HCT116 (cell line): ENCODE measurements around the gene ELOVL4. TPM values are rescaled to one million over a fixed set of nuclear protein-coding genes. Genes with fewer than 3 reads are reported as not detected.

ENCODE experiments used
- ATAC-seq: fragments of 200-7000 bp; cut with Tn5 transposase; 2 replicates; pipeline ENCODE4 v1.9.1; 2020; ENCODE audit warnings: mild to moderate bottlenecking, moderate library complexity
- BruUV-seq: library from RNA; stranded (reverse); fragments of 400-500 nt; replicated peaks from 2 replicates; lab custom pipeline; 2021; lab: Mats Ljungman, UMichigan
- CTCF ChIA-PET: fragments of 300-600 bp; sonication (Branson Sonifier 250); formaldehyde crosslinking; loops from one replicate; lab custom pipeline; 2021; ENCODE audit warnings: antibody characterized with exemption; lab: Charles Lee
- POLR2A ChIA-PET: fragments of 300-600, 350-600 bp; sonication (Branson Sonifier 250); formaldehyde crosslinking; loops from one replicate; lab custom pipeline; 2021; ENCODE audit warnings: antibody characterized with exemption; lab: Charles Lee
- RAD21 ChIA-PET, 2 experiments: fragments of 300-600 bp; sonication (Branson Sonifier 250); formaldehyde crosslinking; loops; one replicate each; lab custom pipeline; 2023; ENCODE audit warnings: low total read pairs in 2 of 2; ENCODE audit not compliant: uncharacterized antibody in 2 of 2, unreplicated experiment in 2 of 2, low non-redundant PET in 1 of 2; lab: Charles Lee
- DNase-seq: peaks from one replicate; pipeline ENCODE4 v3.0.0-alpha.2; 2010; ENCODE audit warnings: low read depth, low spot score
- H2AFZ ChIP-seq: fragments of 200-600 bp; shearing (Covaris generic), sonication (generic); 2 replicates; pipeline ENCODE4 v1.6.1; 2017; ENCODE audit warnings: low read depth, mixed run types, mixed read lengths, antibody characterized with exemption, low read length; ENCODE audit not compliant: poor library complexity, severe bottlenecking
- H3K27ac ChIP-seq: 2 replicates; pipeline ENCODE4 v1.5.1; 2012; ENCODE audit warnings: low read depth, low read length
- H3K27me3 ChIP-seq: fragments of 200-600 bp; sonication (generic); 2 replicates; pipeline ENCODE4 v1.6.1; 2016; ENCODE audit warnings: mixed run types, low read length, mixed read lengths; ENCODE audit not compliant: insufficient read depth
- H3K36me3 ChIP-seq, 2 experiments: fragments of 200-500 bp in 1 of 2; fragments of 200-600 bp in 1 of 2; sonication (Bioruptor generic) in 1 of 2; sonication (generic) in 1 of 2; 2 replicates each; pipeline versions ENCODE4 v1.5.1 to v1.6.1; 2014 to 2016; ENCODE audit warnings: low read length in 2 of 2, inconsistent platforms in 1 of 2, mixed read lengths in 1 of 2, mixed run types in 1 of 2; ENCODE audit not compliant: insufficient read depth in 2 of 2, control insufficient read depth in 1 of 2
- H3K4me1 ChIP-seq, 2 experiments: fragments of 200-600 bp in 1 of 2; sonication (generic) in 1 of 2; 2 replicates each; pipeline versions ENCODE4 v1.5.1 to v1.6.1; 2012 to 2017; ENCODE audit warnings: low read length in 2 of 2, inconsistent platforms in 1 of 2, mild to moderate bottlenecking in 1 of 2, mixed read lengths in 1 of 2, mixed run types in 1 of 2, moderate library complexity in 1 of 2; ENCODE audit not compliant: insufficient read depth in 2 of 2, control insufficient read depth in 1 of 2
- H3K4me2 ChIP-seq: fragments of 200-600 bp; sonication (generic); 2 replicates; pipeline ENCODE4 v1.6.1; 2017; ENCODE audit warnings: mixed run types, low read length, mixed read lengths
- H3K4me3 ChIP-seq, 2 experiments: fragments of 200-600 bp in 1 of 2; sonication (generic) in 1 of 2; replicated peaks in 1 of 2; 2 replicates each; pipeline ENCODE4 v1.5.1; 2011 to 2016; ENCODE audit warnings: low read length in 2 of 2, control low read depth in 1 of 2, low read depth in 1 of 2, mild to moderate bottlenecking in 1 of 2, mixed read lengths in 1 of 2, mixed run types in 1 of 2
- H3K79me2 ChIP-seq: fragments of 200-600 bp; sonication (generic); 2 replicates; pipeline ENCODE4 v1.6.1; 2017; ENCODE audit warnings: mild to moderate bottlenecking, mixed run types, low read length, moderate library complexity, mixed read lengths; ENCODE audit not compliant: insufficient read depth
- H3K9ac ChIP-seq: fragments of 200-600 bp; sonication (generic); 2 replicates; pipeline ENCODE4 v1.6.1; 2016; ENCODE audit warnings: low read length, mixed read lengths
- H3K9me2 ChIP-seq: fragments of 200-600 bp; sonication (generic), shearing (Covaris generic); 2 replicates; pipeline ENCODE4 v1.6.1; 2017; ENCODE audit warnings: mixed run types, mild to moderate bottlenecking, moderate library complexity; ENCODE audit not compliant: insufficient read depth
- H3K9me3 ChIP-seq, 2 experiments: fragments of 200-500 bp in 1 of 2; fragments of 200-600 bp in 1 of 2; sonication (Bioruptor generic) in 1 of 2; sonication (generic) in 1 of 2; 2 replicates each; pipeline ENCODE4 v1.6.1; 2014 to 2017; ENCODE audit warnings: low read length in 2 of 2, mixed read lengths in 2 of 2, inconsistent platforms in 1 of 2, low read depth in 1 of 2, mild to moderate bottlenecking in 1 of 2, mixed run types in 1 of 2, moderate library complexity in 1 of 2; ENCODE audit not compliant: control insufficient read depth in 1 of 2, insufficient read depth in 1 of 2
- H4K20me1 ChIP-seq: fragments of 200-600 bp; sonication (generic), shearing (Covaris generic); 2 replicates; pipeline ENCODE4 v1.6.1; 2017; ENCODE audit warnings: mixed run types, mild to moderate bottlenecking, moderate library complexity; ENCODE audit not compliant: insufficient read depth
- CBX3 ChIP-seq: IDR thresholded peaks from 2 replicates; pipeline ENCODE4 v1.6.1; 2012; ENCODE audit warnings: low read depth
- CEBPB ChIP-seq: IDR thresholded peaks from 2 replicates; pipeline ENCODE4 v1.6.1; 2012; ENCODE audit warnings: low read depth
- ELF1 ChIP-seq: IDR thresholded peaks from 2 replicates; pipeline ENCODE4 v1.6.1; 2012; ENCODE audit warnings: low read depth, borderline replicate concordance
- EZH2 ChIP-seq: fragments of 200-600 bp; sonication (generic); IDR thresholded peaks from 2 replicates; pipeline ENCODE4 v1.6.1; 2017; ENCODE audit warnings: antibody characterized with exemption, mixed run types
- FOSL1 ChIP-seq: IDR thresholded peaks from 2 replicates; pipeline ENCODE4 v1.6.1; 2012; ENCODE audit warnings: low read depth
- JUND ChIP-seq: IDR thresholded peaks from 2 replicates; pipeline ENCODE4 v1.6.1; 2012
- POLR2A ChIP-seq: IDR thresholded peaks from 2 replicates; pipeline ENCODE4 v1.7.0; 2011; ENCODE audit warnings: borderline replicate concordance; ENCODE audit not compliant: insufficient read depth, insufficient read length; ENCODE audit errors: extremely low read depth
- RAD21 ChIP-seq: IDR thresholded peaks from 2 replicates; pipeline ENCODE4 v1.6.1; 2012; ENCODE audit warnings: low read depth, mild to moderate bottlenecking
- SRF ChIP-seq: IDR thresholded peaks from 2 replicates; pipeline ENCODE4 v1.6.1; 2012; ENCODE audit warnings: low read depth
- TCF7L2 ChIP-seq: IDR thresholded peaks from 2 replicates; pipeline ENCODE4 v1.7.0; 2011; ENCODE audit warnings: borderline replicate concordance, inconsistent platforms; ENCODE audit not compliant: insufficient read depth, insufficient read length; ENCODE audit errors: extremely low read depth
- ZFX ChIP-seq: fragments of 450-650 bp; IDR thresholded peaks from 2 replicates; pipeline ENCODE4 v1.6.1; 2017
- ZNF274 ChIP-seq: fragments of 200-500 bp; sonication (Bioruptor generic); IDR thresholded peaks from 2 replicates; pipeline ENCODE4 v1.6.1; 2014; ENCODE audit warnings: mild to moderate bottlenecking, low read depth, low read length, inconsistent platforms
- intact Hi-C: fragments of 100-400 bp; cut with micrococcal nuclease; formaldehyde crosslinking; loops from 2 replicates; pipeline ENCODE4 v1.10.0; 2022
- total RNA-seq: library from RNA; stranded (reverse); gene quantifications from one replicate; pipeline ENCODE4 v1.2.1, GENCODE V29; 2021; ENCODE audit not compliant: unreplicated experiment
- TF ChIP-seq, protein P1 (sequence below): IDR thresholded peaks from 2 replicates; pipeline ENCODE4 v1.6.1; 2012; ENCODE audit warnings: low read depth
- TF ChIP-seq, protein P2 (sequence below): IDR thresholded peaks from 2 replicates; pipeline ENCODE4 v1.6.1; 2012
- TF ChIP-seq, protein P3 (sequence below): IDR thresholded peaks from 2 replicates; pipeline ENCODE4 v1.6.1; 2012

Gene ELOVL4
- total RNA-seq, 1 experiment from 2014 or later = not detected

DNA sequence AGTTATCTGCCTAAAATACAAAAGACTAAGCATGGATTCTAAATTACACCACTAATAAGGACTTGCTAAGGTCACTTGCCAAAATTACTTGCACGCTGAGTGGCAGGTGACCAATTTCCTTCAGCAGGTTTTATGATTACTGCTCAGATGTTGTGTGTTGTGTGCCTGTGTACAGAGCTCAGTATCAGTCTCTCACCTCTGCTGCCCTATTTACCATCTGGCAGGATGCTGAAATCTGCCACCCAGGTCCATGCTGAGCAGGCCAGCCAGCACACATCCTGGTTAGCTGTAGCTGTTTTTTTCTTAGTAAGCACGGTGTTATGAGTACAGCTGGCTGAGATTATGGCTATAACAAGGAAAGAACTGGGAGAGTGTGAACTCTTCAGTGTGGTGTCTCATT, 34.0 kb downstream of the ELOVL4 start:
- no peaks in the 10 kb centered on the region for H3K27me3 ChIP-seq
- H3K79me2 ChIP-seq = no peaks in the 10 kb centered on the region
- H3K4me2 ChIP-seq = no peak overlapping the region
- no peak overlapping the region for H3K27ac ChIP-seq
- peak overlapping the region; percentile 3 for H2AFZ ChIP-seq
- intact Hi-C loops = no loop called here
- no peaks in the 10 kb centered on the region for H3K9me3 ChIP-seq
- ChIA-PET CTCF (interaction anchor here (1.7 kb wide), 1 partner anchor 36 kb away, joined by 4 read pairs; no protein-coding TSS in a partner anchor), POLR2A (no interaction called here), RAD21 (no interaction called here)
- no peaks in the 10 kb centered on the region for H3K36me3 ChIP-seq
- H3K9me2 ChIP-seq = no peaks in the 10 kb centered on the region
- H4K20me1 ChIP-seq = no peaks in the 10 kb centered on the region
- TF ChIP-seq CEBPB (no peak), CBX3 (no peak), FOSL1 (no peak), JUND (no peak), SRF (no peak), POLR2A (no peak), ZNF274 (no peak), ZFX (no peak), EZH2 (no peak), ELF1 (no peak), RAD21 (no peak), TCF7L2 (no peak)
- TF ChIP-seq, protein P1, sequence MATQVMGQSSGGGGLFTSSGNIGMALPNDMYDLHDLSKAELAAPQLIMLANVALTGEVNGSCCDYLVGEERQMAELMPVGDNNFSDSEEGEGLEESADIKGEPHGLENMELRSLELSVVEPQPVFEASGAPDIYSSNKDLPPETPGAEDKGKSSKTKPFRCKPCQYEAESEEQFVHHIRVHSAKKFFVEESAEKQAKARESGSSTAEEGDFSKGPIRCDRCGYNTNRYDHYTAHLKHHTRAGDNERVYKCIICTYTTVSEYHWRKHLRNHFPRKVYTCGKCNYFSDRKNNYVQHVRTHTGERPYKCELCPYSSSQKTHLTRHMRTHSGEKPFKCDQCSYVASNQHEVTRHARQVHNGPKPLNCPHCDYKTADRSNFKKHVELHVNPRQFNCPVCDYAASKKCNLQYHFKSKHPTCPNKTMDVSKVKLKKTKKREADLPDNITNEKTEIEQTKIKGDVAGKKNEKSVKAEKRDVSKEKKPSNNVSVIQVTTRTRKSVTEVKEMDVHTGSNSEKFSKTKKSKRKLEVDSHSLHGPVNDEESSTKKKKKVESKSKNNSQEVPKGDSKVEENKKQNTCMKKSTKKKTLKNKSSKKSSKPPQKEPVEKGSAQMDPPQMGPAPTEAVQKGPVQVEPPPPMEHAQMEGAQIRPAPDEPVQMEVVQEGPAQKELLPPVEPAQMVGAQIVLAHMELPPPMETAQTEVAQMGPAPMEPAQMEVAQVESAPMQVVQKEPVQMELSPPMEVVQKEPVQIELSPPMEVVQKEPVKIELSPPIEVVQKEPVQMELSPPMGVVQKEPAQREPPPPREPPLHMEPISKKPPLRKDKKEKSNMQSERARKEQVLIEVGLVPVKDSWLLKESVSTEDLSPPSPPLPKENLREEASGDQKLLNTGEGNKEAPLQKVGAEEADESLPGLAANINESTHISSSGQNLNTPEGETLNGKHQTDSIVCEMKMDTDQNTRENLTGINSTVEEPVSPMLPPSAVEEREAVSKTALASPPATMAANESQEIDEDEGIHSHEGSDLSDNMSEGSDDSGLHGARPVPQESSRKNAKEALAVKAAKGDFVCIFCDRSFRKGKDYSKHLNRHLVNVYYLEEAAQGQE = no peak
- TF ChIP-seq, protein P2, sequence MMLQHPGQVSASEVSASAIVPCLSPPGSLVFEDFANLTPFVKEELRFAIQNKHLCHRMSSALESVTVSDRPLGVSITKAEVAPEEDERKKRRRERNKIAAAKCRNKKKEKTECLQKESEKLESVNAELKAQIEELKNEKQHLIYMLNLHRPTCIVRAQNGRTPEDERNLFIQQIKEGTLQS = no peak
- TF ChIP-seq, protein P3, sequence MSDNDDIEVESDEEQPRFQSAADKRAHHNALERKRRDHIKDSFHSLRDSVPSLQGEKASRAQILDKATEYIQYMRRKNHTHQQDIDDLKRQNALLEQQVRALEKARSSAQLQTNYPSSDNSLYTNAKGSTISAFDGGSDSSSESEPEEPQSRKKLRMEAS = no peak
- no TSS peak for BruUV-seq
- ATAC-seq (no peak), DNase-seq (no peak)
- no peaks in the 10 kb centered on the region for H3K4me1 ChIP-seq
- H3K9ac ChIP-seq = no peak overlapping the region
- no peak overlapping the region for H3K4me3 ChIP-seq
